Glomerular visceral epithelial cell (primary cell): ENCODE data around the gene MPZL3.

Experiments used
- DNase-seq: peaks from one replicate; pipeline ENCODE4 v3.0.0-alpha.2; 2016; ENCODE audit errors: extremely low spot score

Gene MPZL3

GRCh38 chr11:118264569-118265465, 12.7 kb upstream of the MPZL3 start:
- DNase-seq, result no peak

GRCh38 chr11:118263695-118264568, 11.8 kb upstream of the MPZL3 start, which contains the start of gene MPZL2:
Gene MPZL2 (minus strand): TSS chr11:118264297. CDS start chr11:118264153, 144 bp downstream.
- DNase-seq, result peak; percentile 36

- no peak for DNase-seq
These were observed 10.9 kb upstream of the MPZL3 start for GRCh38 chr11:118263112-118263511.

- no peak for DNase-seq
These were observed 8.2 kb upstream of the MPZL3 start for GRCh38 chr11:118260353-118260752.

- DNase-seq, result no peak
These were observed 7.0 kb upstream of the MPZL3 start for GRCh38 chr11:118259138-118259537.

GRCh38 chr11:118258410-118258809, 6.2 kb upstream of the MPZL3 start:
- DNase-seq, result no peak

GRCh38 chr11:118252688-118253087, 523 bp upstream of the MPZL3 start:
- DNase-seq, result no peak

GRCh38 chr11:118247041-118247440, 5.1 kb downstream of the MPZL3 start:
- DNase-seq, result no peak

GRCh38 chr11:118245936-118246562, 6.1 kb downstream of the MPZL3 start:
- no peak for DNase-seq

- DNase-seq, result no peak
These were observed 8.0 kb downstream of the MPZL3 start for GRCh38 chr11:118243993-118244762.

- DNase-seq, result no peak
These were observed 9.0 kb downstream of the MPZL3 start for GRCh38 chr11:118243161-118243560.

- DNase-seq, result no peak
These were observed 10.4 kb downstream of the MPZL3 start for GRCh38 chr11:118241764-118242098.

- DNase-seq, result no peak
These were observed 11.0 kb downstream of the MPZL3 start for GRCh38 chr11:118240999-118241763.

GRCh38 chr11:118239509-118240205, 12.5 kb downstream of the MPZL3 start:
- DNase-seq, result no peak

- DNase-seq, result no peak
These were observed 13.2 kb downstream of the MPZL3 start for GRCh38 chr11:118238929-118239328.

GRCh38 chr11:118238421-118238820, 13.7 kb downstream of the MPZL3 start:
- no peak for DNase-seq

- no peak for DNase-seq
These were observed 16.0 kb downstream of the MPZL3 start for GRCh38 chr11:118236170-118236569.

GRCh38 chr11:118234833-118235232, 17.3 kb downstream of the MPZL3 start:
- no peak for DNase-seq

GRCh38 chr11:118233850-118234249, 18.3 kb downstream of the MPZL3 start:
- no peak for DNase-seq

GRCh38 chr11:118233377-118233776, 18.8 kb downstream of the MPZL3 start:
- DNase-seq, result no peak
